SH-SY5Y (cell line): ENCODE measurements around the gene ABCF1.

ENCODE experiments used
- GATA2 ChIP-seq: IDR thresholded peaks from 2 replicates; pipeline ENCODE4 v1.6.1; 2011; ENCODE audit warnings: mild to moderate bottlenecking, low read depth, low read length
- GATA3 ChIP-seq: IDR thresholded peaks from 2 replicates; pipeline ENCODE4 v1.6.1; 2011; ENCODE audit warnings: low read depth, mild to moderate bottlenecking, low read length, moderate library complexity

Gene ABCF1

DNA sequence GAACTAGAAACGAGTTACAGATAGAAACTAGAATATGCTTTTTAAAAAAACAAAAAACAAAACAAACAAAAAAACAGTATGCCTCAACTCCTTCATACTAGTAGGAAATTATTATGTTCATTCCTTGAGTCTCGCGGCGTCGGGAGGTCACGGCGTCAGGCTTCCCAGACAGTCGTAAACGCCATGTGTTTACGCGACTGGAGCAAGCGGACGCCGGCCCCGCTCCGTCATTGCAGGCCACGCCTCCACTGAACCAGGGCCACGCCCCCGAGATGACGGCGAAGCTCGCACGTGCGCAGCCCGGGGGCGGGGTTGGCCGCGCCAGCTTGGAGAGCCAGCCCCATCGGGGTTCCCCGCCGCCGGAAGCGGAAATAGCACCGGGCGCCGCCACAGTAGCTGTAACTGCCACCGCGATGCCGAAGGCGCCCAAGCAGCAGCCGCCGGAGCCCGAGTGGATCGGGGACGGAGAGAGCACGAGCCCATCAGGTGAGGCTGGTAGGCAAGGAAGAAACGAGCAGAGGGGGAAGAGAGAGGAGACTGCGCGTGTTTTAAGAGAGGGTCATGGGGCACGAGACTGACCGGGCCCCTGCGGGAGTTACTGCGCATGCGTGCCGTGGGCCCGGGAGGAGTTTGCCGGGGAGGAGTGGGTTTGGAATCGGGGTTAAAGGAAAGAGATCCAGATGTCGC lies at the start of gene ABCF1:
Gene ABCF1, plus strand, starts transcription at position 368 of the 687 bp plus-strand sequence. Its CDS starts 46 bp downstream, at position 414.
- peak; percentile 25; the same call in 1 of the 2 replicates for TF ChIP-seq GATA2
- TF ChIP-seq GATA3 = no peak

DNA sequence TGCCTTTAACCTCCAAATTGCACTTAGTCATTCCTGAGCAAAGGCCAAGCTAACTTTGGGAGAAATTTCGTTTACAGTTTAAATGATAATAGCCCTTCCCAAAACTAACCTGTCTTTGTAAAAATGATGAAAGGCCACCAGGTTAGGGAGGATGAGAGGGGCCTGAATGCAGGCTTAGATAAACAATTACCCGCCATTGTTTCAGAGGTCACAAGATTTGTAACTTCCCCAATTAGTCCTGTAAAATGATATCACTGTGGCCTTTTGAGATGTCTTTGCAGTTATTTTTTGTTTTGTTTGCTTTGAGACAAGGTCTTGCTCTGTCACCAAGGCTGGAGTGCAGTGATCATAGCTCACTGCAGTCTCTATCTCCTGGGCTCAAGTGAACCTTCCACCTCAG lies 41.2 kb upstream of the ABCF1 start:
- TF ChIP-seq GATA2 (no peak), GATA3 (no peak)

DNA sequence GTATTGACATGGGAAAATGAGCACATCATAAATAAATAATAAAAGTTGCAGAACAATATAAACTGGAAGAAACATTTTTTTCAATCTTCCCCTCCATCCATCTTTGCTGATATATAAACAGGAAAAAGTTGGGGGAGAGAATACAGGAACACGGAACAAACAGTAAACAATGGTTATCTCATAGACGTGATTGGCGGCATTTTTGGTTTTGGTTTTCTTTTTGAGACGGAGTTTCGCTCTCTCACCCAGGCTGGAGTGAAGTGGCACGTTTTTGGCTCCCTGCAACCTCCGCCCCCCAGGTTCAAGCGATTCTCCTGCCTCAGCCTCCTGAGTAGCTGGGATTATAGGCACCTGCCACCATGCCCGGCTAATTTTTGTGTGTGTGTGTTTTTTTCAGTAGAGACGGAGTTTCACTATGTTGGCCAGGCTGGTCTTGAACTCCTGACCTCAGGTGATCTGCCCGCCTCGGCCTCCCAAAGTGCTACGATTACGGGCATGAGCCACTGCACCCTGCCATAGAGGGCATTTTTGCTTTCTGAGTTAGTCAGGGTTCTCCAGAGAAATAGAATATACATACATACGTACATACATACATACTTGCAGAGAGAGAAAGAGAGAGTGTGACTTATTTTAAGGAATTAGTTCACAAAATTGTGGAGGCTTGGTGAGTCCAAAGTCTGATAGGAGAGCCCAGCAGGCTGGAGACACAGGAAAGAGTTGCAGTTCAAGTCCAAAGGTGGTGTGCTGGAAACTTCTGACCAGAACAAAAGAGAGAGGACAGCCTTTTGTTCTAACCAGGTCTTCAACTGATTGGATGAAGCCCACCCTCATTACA lies 37.6 kb upstream of the ABCF1 start:
- TF ChIP-seq GATA2 (no peak), GATA3 (no peak)

DNA sequence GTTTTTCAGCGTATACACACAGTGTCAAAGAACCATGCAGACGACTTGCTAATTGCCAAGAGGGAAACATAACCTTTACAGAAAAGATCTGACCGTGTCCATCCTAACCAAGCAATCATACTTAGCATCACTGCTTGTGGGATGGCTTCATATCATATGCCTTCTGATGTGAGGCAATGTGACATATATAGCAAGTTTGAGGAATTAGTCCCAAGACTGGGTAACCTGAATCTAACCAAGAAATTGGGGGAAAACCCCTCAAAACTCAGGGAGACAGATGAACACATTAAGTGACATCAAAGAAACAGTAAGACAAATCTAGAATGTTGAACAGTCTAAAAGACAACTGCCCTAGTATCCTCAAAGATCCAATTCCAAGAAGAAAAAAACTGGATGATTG lies 33.3 kb upstream of the ABCF1 start:
- TF ChIP-seq GATA3 (no peak), GATA2 (no peak)

DNA sequence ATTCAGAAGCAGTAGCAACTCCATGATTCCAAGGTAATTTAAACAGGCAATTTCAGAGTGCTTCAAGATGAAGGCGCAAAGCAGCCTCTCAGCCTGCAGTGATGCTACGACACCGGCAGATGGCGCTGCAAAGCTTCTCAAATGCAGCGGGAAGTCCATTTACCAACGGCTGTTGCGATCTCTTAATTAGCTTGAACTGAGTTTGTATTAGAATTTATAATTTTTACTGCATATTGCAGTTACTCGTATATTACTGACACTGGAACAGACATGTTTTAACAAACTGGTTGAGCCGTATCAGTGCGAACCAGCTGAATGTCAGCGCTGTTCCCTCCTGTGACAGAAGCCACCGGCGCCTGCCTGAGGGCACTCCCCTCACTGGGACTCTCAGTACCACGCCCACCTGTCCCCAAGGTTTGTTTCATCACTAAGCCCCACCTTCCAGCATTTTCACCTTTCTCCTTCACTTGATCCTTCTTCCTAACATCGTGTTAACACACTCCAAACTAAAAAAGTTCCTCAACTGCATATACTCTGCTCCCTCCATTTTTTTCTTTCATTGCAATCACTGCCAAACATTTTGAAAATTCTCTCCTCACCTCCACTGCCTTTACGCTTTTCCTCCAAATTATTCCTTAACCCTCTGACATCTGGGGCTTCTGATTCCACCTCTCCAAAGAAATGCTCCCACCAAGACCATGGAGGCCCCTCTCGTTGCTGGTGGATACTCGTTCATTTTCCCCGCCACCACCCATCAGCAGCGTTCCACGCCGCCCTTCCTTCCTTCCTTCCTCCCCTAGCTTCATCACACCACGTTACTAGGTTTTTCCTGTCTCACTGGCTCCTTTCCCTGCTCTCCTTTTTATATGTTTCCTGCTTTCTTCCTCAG lies 29.5 kb upstream of the ABCF1 start:
- TF ChIP-seq GATA2 (no peak), GATA3 (no peak)

DNA sequence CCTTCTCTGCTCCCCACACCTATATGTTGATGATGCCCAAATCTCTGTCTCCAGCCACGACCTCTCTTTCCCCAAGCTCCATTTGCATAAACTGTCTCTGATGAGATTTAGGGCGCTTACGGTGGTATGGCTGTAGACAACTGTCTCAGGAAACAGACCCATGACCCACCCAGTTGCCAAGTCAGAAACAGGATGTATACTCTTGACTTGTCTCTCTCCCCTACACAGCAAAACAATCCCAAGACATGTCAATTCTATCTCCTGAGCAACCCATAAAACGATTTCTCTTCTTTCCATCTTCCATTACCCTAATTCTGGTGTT lies 28.9 kb upstream of the ABCF1 start:
- TF ChIP-seq GATA3 (no peak), GATA2 (no peak)

DNA sequence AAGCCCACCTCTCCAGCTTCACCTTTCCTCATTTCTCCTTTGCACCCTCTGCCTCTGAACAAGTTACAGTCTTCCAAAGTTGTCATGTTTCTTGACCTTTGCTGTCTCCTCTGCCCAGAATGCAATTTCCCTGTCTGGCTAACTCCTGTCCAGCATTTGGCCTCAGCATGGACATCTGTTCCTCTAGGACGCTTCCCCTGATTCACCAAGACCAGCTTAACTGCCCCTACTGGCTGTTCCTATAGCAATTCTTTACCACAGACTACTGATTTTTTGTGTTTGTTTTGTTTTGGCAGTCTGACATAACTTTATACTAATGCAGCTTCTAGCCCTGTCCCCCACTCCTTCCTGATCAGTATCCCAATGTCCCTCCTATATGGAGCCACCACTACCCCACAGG lies 28.3 kb upstream of the ABCF1 start:
- TF ChIP-seq GATA3 = no peak
- TF ChIP-seq GATA2 = no peak

DNA sequence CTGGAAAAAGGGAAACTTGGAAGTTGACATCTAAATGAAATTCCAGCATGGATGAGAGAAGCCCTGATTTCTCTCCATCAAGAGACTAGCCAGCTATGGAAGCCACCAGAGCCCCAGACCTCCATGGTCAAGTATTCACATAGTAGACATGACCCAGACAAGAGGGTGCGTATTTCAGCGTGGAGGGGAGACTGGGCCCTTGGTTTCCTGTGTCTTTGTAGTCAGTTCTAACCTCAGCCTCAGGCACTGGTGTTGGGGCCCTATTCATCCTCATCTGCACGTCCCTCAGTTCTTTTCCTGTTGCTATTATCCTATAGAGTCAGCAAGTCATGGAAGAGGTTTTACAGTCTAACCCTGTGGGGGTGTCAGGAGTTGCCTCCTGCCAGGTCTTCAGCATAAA lies 27.4 kb upstream of the ABCF1 start:
- TF ChIP-seq GATA2 (no peak), GATA3 (no peak)

DNA sequence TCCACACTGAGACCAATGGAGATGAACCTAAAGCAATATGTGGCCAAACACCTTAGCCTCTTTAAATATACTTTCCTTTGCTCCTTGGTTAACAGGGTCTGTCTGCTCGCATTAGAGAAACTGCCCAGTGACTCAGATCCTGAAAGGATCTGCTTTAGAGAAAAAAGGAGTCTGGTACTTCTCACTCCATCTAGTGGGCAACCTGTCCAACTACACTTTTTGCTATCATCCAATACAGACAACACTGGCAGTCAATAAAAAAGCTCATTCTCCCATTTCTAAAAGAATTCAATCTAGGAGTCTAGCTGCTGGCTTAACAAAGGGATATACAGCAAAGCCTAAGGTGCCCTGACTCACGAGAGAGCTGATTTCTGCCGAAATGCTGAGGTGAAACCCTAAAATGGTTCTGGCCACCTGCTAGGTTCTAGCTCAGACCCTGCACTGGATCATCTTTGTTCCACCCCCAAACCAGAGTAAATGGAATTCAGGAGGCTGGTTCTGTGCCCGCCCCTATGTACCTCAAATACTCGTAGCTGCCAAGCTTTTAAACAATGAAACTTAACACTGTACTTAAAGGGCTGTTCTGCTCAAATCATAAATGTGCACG lies 26.5 kb upstream of the ABCF1 start:
- TF ChIP-seq GATA3 = no peak
- no peak for TF ChIP-seq GATA2

DNA sequence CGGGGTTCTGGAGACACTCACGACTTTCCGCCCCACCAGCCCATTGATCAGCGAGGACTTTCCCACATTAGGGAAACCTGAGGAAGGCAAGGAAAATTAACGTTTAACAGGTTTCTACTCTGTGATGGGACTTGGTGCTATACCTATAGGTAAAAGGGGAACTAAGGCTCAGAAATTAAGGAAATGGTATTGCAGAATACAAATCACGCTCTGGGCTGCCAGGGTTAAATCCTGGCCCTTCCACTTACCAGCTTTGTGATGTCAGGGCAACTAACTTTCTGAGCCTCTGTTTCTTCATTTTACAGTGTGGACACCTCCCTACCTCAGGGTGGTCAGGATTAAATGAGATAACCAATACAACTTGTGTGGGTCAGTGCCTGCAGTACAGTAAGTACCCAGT lies 23.8 kb upstream of the ABCF1 start:
- TF ChIP-seq GATA3 (no peak), GATA2 (no peak)

DNA sequence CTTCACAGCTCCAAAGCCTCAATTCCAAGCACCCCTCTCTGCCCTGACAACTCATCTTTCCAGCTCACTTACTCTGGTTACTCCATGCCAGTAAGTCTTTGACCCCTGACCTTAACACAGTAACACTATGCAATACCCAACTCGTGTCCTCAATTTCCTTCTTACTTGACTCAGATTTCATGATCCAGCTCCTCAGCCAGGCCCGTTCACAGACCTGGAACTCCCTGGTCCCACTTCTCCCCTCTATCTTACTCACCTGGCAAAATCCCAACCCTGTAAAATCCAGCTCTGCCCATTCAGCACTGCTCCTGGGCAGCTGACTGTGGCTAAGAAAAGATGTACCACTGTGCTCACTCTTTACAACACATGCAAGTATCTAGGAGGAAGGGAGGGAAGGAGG lies 22.9 kb upstream of the ABCF1 start:
- TF ChIP-seq GATA2 (no peak), GATA3 (no peak)

DNA sequence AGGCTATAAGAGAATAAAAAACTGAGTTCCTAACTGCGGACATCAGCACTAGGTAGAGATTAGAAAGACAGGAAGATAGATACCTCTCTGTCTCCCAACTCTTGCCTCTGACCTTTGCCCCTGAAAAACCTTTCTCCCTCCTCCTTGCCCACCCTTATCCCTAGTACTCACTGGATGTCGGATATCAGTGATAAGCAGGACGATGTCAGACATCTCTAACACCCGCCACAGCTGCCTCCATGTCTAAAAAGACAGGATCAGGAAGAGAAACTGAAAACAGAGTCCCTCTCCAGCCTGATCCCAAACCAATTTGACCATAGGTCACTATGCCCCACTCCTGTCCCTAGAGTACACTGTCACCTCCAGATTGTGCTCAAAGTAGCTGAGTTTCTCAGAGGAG lies 16.8 kb upstream of the ABCF1 start:
- no peak for TF ChIP-seq GATA2
- no peak for TF ChIP-seq GATA3

DNA sequence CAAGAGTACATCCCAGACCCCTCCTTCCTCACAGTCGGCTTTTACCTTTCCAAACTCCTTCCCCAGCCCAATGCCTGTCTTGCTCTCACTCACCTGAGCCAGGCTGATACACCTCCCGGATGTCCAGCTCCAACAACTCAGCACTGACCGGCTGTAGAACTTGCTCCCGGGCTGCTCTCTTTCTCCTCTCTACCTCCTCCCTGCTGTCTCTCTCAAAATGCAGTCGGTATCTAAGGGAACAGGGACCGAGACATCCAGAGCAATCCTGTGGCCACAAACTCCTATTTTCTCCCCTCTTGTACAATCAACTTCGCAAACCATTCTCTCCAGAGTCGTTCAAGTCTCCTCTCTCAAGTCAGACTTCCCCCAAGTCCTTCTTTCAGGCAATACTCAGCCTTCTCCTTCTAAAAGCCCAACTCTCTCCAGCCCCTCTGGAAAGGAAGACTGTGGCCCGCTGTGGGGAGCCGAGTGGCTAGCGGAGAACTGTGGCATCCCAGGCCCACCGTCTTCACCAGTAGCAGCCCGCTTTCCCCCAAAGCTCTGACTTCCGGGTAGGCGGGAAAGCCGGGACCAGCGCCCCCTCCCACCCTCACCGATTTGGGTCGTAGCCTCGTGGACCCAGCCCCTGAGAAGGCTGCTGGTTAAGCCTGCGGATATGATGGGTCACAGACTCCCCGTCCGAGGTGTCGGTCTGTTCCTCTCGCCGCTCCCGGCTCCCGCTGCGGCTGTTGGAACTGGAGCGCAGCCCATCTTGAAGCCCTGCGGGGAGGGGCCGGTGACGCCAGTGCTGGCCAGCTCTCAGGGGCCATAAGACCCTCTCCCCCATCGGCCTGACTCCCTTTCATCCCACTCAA lies 16.1 kb upstream of the ABCF1 start:
- no peak for TF ChIP-seq GATA2
- TF ChIP-seq GATA3 = no peak

DNA sequence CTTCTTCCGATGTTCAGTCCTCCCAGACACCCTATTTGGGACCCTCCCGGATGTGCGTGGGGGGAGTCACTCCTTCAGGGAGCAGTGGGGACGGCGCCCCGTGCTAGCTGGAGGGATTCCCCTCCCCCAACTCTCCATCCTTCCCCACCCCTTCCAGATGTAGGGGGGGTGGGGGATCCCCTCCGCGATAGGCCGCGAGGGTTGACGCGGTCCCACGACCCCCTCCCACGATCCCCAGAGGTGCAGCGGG lies 15.5 kb upstream of the ABCF1 start:
- TF ChIP-seq GATA2 (no peak), GATA3 (no peak)
